Measurements from ENCODE around the gene LRRIQ4. TPM values are rescaled to one million over a fixed set of nuclear protein-coding genes. Genes with fewer than 3 reads are reported as not detected.
A peak's percentile ranks its signal among the peaks of the same experiment; 100 is the strongest.

The LRRIQ4 gene
- total and polyA plus RNA-seq, 2 experiments from 2014 or later = not detected

- peak; percentile 15 for DNase-seq
- 84 to 86% methylated on average over 4 of the region's 4 CpGs for WGBS, 2 experiments (ENCODE audit: low coverage in 1 of 2, low lambda C conversion rate in 2 of 2, missing lambda C conversion rate in 2 of 2)
These were observed 21.8 kb upstream of the LRRIQ4 start for GRCh38 chr3:169790687-169791429.

DNA sequence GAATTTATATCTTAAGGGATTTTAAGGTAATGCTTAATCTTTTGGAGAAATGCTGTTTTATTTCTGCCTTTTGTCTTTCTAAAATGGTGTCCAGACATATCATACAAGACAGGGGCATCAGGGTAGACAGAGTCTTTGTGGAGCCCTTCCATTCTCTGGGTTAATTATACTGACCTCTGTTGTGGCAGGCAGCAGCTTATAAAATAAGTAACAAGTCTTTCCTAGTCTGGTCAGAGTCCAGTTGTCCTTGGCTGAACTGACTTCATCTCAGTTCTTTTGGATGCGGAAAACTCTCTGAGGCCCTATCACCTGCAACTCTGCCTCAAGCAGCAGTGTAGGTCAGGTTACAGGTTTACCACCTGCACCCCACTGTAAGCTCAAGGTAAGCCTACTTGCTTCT lies 20.3 kb upstream of the LRRIQ4 start:
- Histone ChIP-seq H3K9me3 (ENCODE audit: low read depth) (no peaks in the 10 kb centered on the region), H4K20me1 (ENCODE audit: insufficient read depth) (no peaks in the 10 kb centered on the region), H3K36me3 (ENCODE audit: low read depth) (peaks cover 28% of the 10 kb centered on the region), H3K4me2 (ENCODE audit: unreplicated experiment) (no peak overlapping the region), H3K4me1 (ENCODE audit: insufficient read depth) (no peaks in the 10 kb centered on the region), H3K4me3 (no peak overlapping the region), H3K27me3 (replicated peaks; ENCODE audit: insufficient read depth) (no peaks in the 10 kb centered on the region), H3K27ac (no peak overlapping the region), H3F3A (ENCODE audit: insufficient read depth) (peaks cover 9% of the 10 kb centered on the region; the same call in 1 of the 2 replicates), H3K9ac (no peak overlapping the region), H3K79me2 (ENCODE audit: insufficient read depth) (no peaks in the 10 kb centered on the region), H2AFZ (no peak overlapping the region), H3K9me2 (ENCODE audit: insufficient read depth) (no peaks in the 10 kb centered on the region)
- WGBS, 2 experiments (ENCODE audit: low coverage in 1 of 2, low lambda C conversion rate in 2 of 2, missing lambda C conversion rate in 2 of 2) = 93 to 95% methylated on average over 1 of the region's 1 CpG
- in situ Hi-C loops (cut with MboI) = no loop called here
- TF ChIP-seq EZH2phosphoT487 (IDR thresholded peaks at IDR 0.05; ENCODE audit: insufficient read depth, low read depth) = no peak
- no peak for TF ChIP-seq EZH2 (IDR thresholded peaks at IDR 0.05; ENCODE audit: insufficient read depth, poor library complexity, severe bottlenecking)
- DNase-seq = no peak

More at GRCh38 chr3:169790687-169791429, 21.8 kb upstream of the LRRIQ4 start:
- in situ Hi-C loops (cut with MboI) = no loop called here
- Histone ChIP-seq H3K36me3 (ENCODE audit: low read depth) (peaks cover 42% of the 10 kb centered on the region), H3K4me2 (ENCODE audit: unreplicated experiment) (no peak overlapping the region), H3F3A (ENCODE audit: insufficient read depth) (peaks cover 12% of the 10 kb centered on the region; the same call in 1 of the 2 replicates), H2AFZ (no peak overlapping the region), H3K27me3 (replicated peaks; ENCODE audit: insufficient read depth) (no peaks in the 10 kb centered on the region), H3K4me1 (ENCODE audit: insufficient read depth) (no peaks in the 10 kb centered on the region), H3K4me3 (no peak overlapping the region), H3K27ac (no peak overlapping the region), H3K9me2 (ENCODE audit: insufficient read depth) (no peaks in the 10 kb centered on the region), H3K9me3 (ENCODE audit: low read depth) (no peaks in the 10 kb centered on the region), H3K9ac (no peak overlapping the region), H4K20me1 (ENCODE audit: insufficient read depth) (no peaks in the 10 kb centered on the region), H3K79me2 (ENCODE audit: insufficient read depth) (0 out of 2 replicates have a peak, but pooled peaks cover 2% of the 10 kb centered on the region)
- no peak for TF ChIP-seq EZH2phosphoT487 (IDR thresholded peaks at IDR 0.05; ENCODE audit: insufficient read depth, low read depth)
- TF ChIP-seq EZH2 (IDR thresholded peaks at IDR 0.05; ENCODE audit: insufficient read depth, poor library complexity, severe bottlenecking) = no peak

DNA sequence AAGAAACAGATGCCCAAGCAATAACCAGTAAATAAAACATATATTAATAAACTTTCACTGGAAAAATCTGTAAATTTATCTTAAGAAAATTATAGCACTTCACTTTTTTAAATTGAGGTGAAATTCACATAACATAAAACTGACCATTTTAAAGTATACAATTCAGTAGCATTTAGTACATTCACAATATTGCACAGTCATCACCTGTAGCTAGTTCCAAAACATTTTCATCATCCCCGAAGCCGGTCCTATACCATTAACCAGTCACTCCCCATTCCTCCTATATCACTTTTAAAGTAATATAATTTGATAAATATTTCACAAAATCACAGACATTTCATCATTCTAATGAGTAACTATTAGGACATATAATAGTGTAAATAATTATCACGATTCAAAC lies 8.0 kb upstream of the LRRIQ4 start:
- Histone ChIP-seq H3K4me2 (ENCODE audit: unreplicated experiment) (no peak overlapping the region), H3F3A (ENCODE audit: insufficient read depth) (no peaks in the 10 kb centered on the region), H2AFZ (no peak overlapping the region), H3K4me3 (no peak overlapping the region), H3K9ac (no peak overlapping the region), H3K27ac (no peak overlapping the region), H3K79me2 (ENCODE audit: insufficient read depth) (no peaks in the 10 kb centered on the region), H3K9me2 (ENCODE audit: insufficient read depth) (no peaks in the 10 kb centered on the region), H3K4me1 (ENCODE audit: insufficient read depth) (no peaks in the 10 kb centered on the region), H4K20me1 (ENCODE audit: insufficient read depth) (no peaks in the 10 kb centered on the region), H3K27me3 (replicated peaks; ENCODE audit: insufficient read depth) (no peaks in the 10 kb centered on the region), H3K9me3 (ENCODE audit: low read depth) (no peaks in the 10 kb centered on the region), H3K36me3 (ENCODE audit: low read depth) (no peaks in the 10 kb centered on the region)
- TF ChIP-seq EZH2 (IDR thresholded peaks at IDR 0.05; ENCODE audit: insufficient read depth, poor library complexity, severe bottlenecking) (no peak), EZH2phosphoT487 (IDR thresholded peaks at IDR 0.05; ENCODE audit: insufficient read depth, low read depth) (no peak)
- 99% methylated on average over 3 of the region's 3 CpGs for WGBS, 2 experiments (ENCODE audit: low coverage in 1 of 2, low lambda C conversion rate in 2 of 2, missing lambda C conversion rate in 2 of 2)
- in situ Hi-C loops (cut with MboI) = no loop called here
- no peak for DNase-seq

DNA sequence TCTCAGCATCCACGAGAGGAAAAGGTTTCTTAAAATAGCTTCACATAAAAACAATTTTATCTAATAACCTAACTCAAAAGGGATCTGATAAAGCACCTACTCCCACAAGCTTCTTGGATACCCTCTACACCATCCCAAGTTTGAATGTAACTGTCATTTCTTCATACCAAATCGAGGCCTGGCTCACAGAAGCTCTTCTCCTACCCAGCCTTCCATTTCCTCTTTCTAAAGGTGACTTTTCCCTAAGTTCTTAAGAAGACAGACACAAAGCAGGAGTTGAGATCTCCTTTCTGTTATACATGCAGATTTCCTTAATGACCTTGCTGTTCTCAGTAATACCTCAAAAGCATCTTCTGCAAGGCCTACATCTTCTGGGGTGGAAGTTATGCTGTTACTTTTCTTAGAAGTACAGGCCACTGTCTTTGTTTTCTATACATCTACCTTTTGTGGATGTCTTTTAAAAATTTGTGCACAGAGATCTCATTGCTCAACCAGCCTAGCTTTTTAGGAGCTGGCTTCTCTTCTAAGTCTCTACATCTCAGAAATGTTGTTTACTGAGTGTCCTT lies 3.4 kb upstream of the LRRIQ4 start:
- Histone ChIP-seq H3K9ac (no peak overlapping the region), H3K9me3 (ENCODE audit: low read depth) (no peaks in the 10 kb centered on the region), H3F3A (ENCODE audit: insufficient read depth) (no peaks in the 10 kb centered on the region; the same call in 1 of the 2 replicates), H3K4me1 (ENCODE audit: insufficient read depth) (peaks cover 5% of the 10 kb centered on the region; the same call in 1 of the 2 replicates), H3K9me2 (ENCODE audit: insufficient read depth) (no peaks in the 10 kb centered on the region), H3K36me3 (ENCODE audit: low read depth) (no peaks in the 10 kb centered on the region), H3K27ac (no peak overlapping the region), H3K79me2 (ENCODE audit: insufficient read depth) (0 out of 2 replicates have a peak, but pooled peaks cover 3% of the 10 kb centered on the region), H3K4me2 (ENCODE audit: unreplicated experiment) (no peak overlapping the region), H2AFZ (peak overlapping the region; percentile 47), H4K20me1 (ENCODE audit: insufficient read depth) (no peaks in the 10 kb centered on the region), H3K27me3 (replicated peaks; ENCODE audit: insufficient read depth) (no peaks in the 10 kb centered on the region), H3K4me3 (no peak overlapping the region)
- DNase-seq = no peak
- 40 to 50% methylated on average over 2 of the region's 2 CpGs for WGBS, 2 experiments (ENCODE audit: low coverage in 1 of 2, low lambda C conversion rate in 2 of 2, missing lambda C conversion rate in 2 of 2)
- TF ChIP-seq EZH2phosphoT487 (IDR thresholded peaks at IDR 0.05; ENCODE audit: insufficient read depth, low read depth) (no peak), EZH2 (IDR thresholded peaks at IDR 0.05; ENCODE audit: insufficient read depth, poor library complexity, severe bottlenecking) (no peak)
- in situ Hi-C loops (cut with MboI) = no loop called here
